Measurements from ENCODE around the gene CHN1. TPM values are rescaled to one million over a fixed set of nuclear protein-coding genes. Genes with fewer than 3 reads are reported as not detected.

Gene CHN1
- total RNA-seq, 1 donor = 0.54 TPM

- DNase-seq (ENCODE audit: low read depth in 2 of 3, low spot score in 2 of 3) = no peak
Measured at GRCh38 chr2:174836377-174836994, 168.7 kb downstream of the CHN1 start.

- DNase-seq (ENCODE audit: low read depth in 2 of 3, low spot score in 2 of 3) = no peak
Measured at GRCh38 chr2:174835797-174836255, 169.4 kb downstream of the CHN1 start.

- DNase-seq (ENCODE audit: low read depth in 2 of 3, low spot score in 2 of 3) = no peak
Measured at GRCh38 chr2:174833737-174834136, 171.4 kb downstream of the CHN1 start.

GRCh38 chr2:174830561-174830960 is 174.6 kb downstream of the CHN1 start:
- no peak for DNase-seq (ENCODE audit: low read depth in 2 of 3, low spot score in 2 of 3)

- DNase-seq (ENCODE audit: low read depth in 2 of 3, low spot score in 2 of 3) = no peak
Measured at GRCh38 chr2:174829550-174829949, 175.6 kb downstream of the CHN1 start.

DNA sequence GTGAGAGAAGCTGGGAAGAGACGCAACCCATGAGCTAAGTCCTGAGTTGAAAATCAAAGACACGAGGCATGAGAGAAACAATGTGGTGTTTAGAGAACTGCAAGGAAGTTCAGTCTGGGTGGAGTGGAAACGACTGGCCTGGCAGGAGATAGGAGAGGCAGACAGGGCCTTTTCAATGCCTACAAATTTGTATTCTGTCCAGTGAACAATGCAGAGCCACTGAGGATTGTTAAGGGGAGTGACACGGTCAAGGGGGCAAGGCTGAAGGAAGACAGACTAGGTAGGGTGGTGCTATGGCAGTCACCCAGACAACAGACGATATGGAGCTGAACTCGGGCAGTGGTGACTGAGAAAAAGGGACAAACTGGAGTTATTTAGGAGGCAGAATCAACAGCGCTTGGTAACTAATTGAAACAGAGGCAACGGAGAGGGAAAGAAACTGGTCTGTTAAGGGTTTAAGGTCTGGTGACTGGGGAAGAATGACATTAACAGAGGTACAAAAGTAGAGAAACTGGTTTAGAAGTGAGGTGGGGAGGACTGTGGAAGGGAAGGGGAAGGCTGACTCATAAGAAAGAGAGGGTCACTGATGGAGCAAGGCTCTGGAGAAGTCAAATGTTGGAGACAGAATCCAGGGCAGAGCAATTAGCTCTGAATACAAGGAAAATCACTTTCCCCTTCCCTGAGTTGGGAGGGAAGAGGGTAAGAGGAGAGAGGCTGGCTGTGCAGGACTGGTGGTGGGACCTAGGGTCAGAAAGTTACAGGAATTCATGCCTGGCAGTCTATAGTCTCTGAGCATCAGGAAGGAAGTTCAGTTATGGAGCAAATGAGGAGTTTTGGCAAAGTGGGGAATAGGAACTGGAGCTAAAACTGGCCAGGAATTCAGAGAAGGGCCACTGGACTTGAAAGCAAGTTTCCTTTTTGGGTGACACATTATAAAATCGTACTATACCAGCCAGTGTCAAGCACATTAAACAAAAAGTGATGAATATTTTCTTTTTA is 177.5 kb downstream of the CHN1 start:
- DNase-seq (ENCODE audit: low read depth in 2 of 3, low spot score in 2 of 3) = no peak

DNA sequence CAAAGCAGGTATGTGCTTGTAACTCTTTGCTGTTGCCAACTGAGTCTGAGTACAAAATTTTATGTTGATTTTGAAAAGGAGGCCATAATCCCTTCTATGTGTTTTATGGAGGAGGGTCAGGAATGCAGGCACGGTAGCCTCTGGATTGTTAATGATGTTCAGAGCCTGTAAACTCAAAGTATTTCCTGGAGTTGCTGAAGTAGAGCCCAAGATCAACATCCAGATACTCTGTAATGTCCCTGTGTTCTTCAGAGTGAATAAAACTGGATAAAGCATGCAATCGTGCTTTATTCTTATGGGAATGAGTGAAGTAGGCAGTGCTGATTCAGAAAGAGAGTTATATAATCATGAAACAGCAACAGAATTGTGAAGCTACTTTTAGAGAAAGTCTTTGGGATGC is 179.1 kb downstream of the CHN1 start:
- no peak for DNase-seq (ENCODE audit: low read depth in 2 of 3, low spot score in 2 of 3)

- DNase-seq (ENCODE audit: low read depth in 2 of 3, low spot score in 2 of 3) = peak in 2 of 3 donors; percentile 24 to 85
Measured at GRCh38 chr2:174824068-174824467, 181.1 kb downstream of the CHN1 start.

DNA sequence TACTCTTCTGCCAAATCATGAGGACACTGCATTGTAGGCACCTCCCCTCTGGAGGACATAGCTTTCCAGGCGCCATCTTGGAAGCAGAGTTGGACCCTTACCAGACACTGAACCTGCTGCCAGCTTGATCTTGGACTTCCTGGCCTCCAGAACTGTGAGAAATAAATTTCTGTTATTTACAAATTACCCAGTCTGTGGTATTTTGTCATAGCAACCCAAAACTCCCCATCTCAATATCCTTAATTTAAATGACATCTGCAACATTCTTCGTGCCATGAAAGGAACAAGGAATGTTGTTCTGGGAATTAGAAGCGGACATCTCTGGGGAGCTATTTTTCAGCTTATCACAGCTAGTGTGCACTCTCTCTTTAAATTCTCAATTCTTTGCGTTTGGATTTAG is 183.6 kb downstream of the CHN1 start:
- DNase-seq (ENCODE audit: low read depth in 2 of 3, low spot score in 2 of 3) = no peak

- DNase-seq (ENCODE audit: low read depth in 2 of 3, low spot score in 2 of 3) = no peak
Measured at GRCh38 chr2:174820361-174820760, 184.8 kb downstream of the CHN1 start.

GRCh38 chr2:174815526-174815925 is 189.7 kb downstream of the CHN1 start:
- no peak for DNase-seq (ENCODE audit: low read depth in 2 of 3, low spot score in 2 of 3)

DNA sequence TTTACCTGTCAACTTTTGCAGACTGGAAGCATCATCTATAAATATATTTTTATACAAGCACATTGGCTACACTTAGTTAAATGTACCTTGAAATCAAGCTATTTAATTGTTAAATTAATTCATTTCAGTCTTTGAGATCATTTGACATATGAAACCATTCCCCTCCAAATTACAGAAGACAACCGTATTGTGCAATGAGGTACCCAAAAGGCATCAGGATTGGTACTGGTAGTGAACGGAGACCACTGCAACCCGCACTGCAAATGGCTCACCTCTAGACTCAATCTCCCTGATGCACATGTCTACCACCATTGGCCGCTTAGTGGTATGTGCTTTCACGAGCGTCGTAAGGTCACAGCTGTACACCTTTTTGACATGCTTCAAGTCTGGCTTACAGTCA is 193.1 kb downstream of the CHN1 start:
- no peak for DNase-seq (ENCODE audit: low read depth in 2 of 3, low spot score in 2 of 3)

GRCh38 chr2:174807931-174808330 is 197.2 kb downstream of the CHN1 start:
- DNase-seq (ENCODE audit: low read depth in 2 of 3, low spot score in 2 of 3) = no peak

GRCh38 chr2:174805803-174806202 is 199.4 kb downstream of the CHN1 start:
- DNase-seq (ENCODE audit: low read depth in 2 of 3, low spot score in 2 of 3) = no peak

DNA sequence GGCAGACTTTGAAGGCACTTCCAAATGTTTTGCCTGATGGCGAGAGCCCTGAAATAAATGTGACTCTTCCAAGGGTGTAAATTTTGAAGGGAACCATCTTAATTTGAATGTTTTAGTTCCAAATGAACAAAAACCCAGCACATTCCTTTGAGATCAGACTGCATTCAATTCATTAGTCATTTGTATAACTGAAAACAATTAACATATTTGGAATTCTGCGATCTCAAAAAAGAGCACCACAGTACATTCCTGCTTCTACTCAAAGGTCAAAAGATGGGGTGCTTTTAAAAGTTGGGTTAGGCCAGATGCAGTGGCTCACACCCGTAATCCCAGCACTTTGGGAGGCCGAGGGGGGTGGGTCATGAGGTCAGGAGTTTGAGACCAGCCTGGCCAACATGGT is 202.7 kb downstream of the CHN1 start:
- DNase-seq (ENCODE audit: low read depth in 2 of 3, low spot score in 2 of 3) = no peak

DNA sequence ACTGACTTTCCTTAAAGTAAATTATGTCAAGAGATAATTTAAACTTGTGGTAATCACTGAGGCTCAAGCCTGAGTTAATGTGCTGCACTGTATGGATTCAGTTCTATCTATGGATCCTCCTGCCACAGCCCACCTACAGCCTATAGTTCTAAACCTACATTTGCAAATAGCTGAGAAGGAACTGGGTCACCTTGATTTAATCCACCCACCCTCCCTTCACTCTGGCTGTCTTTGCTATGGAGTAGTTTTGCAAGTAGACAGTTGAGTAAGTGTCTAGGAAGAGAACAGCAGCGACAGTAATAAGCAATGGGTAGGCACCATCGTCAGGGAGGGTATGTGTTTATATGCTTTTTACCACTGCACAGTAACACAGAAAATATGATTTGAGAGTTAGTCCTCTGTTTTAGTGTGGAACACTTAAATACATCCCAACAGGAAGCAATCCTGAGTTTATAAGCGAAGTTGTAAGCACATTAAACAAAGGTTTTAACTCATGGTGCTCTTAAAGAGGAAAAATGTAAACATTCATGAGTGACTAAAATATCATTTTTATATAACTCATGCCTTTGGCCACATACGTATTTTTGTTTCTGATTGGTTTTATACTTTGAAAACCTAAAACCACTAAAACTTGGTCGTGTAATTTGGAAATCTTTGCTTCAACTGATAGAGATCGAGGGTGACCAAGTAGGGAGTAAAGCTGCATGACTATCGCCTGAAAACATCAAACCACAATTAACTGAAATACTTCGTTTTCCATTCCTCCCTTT is 204.6 kb downstream of the CHN1 start:
- no peak for DNase-seq (ENCODE audit: low read depth in 2 of 3, low spot score in 2 of 3)

GRCh38 chr2:174798801-174799200 is 206.4 kb downstream of the CHN1 start:
- no peak for DNase-seq (ENCODE audit: low read depth in 2 of 3, low spot score in 2 of 3)

- peak in 1 of 3 donors; percentile 12 for DNase-seq (ENCODE audit: low read depth in 2 of 3, low spot score in 2 of 3)
Measured at GRCh38 chr2:174797781-174798276, 207.4 kb downstream of the CHN1 start.

- no peak for DNase-seq (ENCODE audit: low read depth in 2 of 3, low spot score in 2 of 3)
Measured at GRCh38 chr2:174796319-174796771, 208.8 kb downstream of the CHN1 start.

- DNase-seq (ENCODE audit: low read depth in 2 of 3, low spot score in 2 of 3) = no peak
Measured at GRCh38 chr2:174794851-174795374, 210.3 kb downstream of the CHN1 start.

Measured in hematopoietic multipotent progenitor cell (in vitro differentiated cells).